ENCODE data around the gene GRIK3.
"Not testable (repeated sequence)": the region's sequence is repeated elsewhere in the genome, so short reads cannot be mapped to it uniquely, and the experiment has no call there.

GRIK3 gene

DNA sequence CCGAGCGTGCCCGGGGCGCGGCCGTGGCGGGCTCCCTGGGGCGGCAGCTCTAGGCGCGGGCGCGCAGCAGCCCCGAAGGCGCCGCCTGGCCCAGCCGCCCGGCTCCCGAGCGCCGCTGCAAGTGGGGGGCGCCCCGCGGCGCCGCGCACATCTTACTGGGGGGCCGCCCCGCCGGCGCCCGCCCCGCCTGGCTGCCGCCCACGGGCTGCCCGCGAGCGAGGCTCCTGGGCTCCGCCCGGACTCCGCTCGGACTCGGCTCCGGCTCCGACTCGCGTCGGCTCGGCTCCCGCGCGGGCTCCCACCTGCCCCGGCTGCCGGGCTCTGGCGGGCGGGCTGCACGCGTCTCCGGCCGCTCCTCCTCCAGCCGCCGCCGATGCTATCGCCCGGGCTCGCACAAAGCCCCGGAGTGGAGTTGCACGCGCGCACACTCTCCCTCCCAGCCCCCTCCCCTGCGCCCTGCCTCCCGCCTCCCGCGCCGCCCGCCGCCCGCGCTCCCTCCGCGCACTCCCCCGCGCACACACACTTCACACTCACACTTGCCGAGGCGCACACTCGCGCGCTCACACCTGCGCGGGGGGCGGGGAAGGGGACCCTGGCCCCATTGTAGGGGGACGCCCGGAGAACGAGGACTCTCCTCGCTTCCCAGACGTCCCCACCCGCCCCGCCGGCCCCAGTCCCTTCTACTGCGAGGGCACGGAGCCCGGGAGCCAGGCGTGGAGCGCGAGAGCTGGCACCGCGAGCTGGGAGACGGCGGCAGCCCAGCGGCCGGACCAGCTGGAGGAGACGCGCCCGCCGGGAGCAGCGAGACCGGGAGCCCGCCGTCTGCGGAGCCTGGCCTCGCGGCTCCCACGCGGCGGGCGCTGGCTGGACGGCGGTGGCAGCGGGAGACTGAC is at the start of gene GRIK3:
Gene GRIK3 (minus strand): TSS at position 395 of the 893 bp plus-strand sequence. CDS start 407 bp downstream, outside the sequence.
- no peak for DNase-seq (ENCODE audit: low read depth)

- DNase-seq (ENCODE audit: low read depth), result no peak
Observed at GRCh38 chr1:37084013-37084412, 49.7 kb upstream of the GRIK3 start.

DNA sequence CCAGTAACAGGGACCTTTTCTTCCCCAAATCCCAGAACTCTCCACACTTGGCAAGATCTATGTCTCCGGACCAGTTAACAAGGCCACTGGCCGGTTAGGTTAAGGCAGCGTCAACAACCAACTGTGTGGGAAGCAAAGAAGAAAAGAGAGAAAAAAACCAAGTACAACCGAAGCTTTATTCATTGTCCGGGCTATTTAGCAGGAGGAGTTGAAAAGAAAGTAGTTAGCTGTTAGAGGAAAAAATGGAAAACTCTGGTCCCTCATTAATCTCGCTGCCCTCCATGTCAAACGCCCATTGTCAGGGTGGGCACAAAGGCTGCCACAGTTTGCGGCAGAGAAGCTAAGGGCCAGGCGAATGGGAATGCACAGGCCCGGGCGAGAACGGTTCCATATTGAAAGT is 49.3 kb upstream of the GRIK3 start:
- DNase-seq (ENCODE audit: low read depth), result no peak

DNA sequence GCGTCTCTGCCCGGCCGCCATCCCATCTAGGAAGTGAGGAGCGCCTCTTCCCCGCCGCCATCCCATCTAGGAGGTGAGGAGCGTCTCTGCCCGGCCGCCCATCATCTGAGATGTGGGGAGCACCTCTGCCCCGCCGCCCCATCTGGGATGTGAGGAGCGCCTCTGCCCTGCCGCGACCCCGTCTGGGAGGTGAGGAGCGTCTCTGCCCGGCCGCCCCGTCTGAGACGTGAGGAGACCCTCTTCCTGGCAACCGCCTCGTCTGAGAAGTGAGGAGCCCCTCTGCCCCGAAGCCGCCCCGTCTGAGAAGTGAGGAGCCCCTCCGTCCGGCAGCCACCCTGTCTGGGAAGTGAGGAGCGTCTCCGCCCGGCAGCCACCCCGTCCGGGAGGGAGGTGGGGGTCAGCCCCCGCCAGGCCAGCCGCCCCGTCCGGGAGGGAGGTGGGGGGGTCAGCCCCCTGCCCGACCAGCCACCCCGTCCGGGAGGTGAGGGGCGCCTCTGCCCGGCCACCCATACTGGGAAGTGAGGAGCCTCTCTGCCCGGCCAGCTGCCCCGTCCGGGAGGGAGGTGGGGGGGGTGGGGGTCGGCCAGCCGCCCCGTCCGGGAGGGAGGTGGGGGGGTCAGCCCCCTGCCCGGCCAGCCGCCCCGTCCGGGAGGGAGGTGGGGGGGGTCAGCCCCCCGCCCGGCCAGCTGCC is 46.1 kb upstream of the GRIK3 start:
- DNase-seq (ENCODE audit: low read depth), result not testable (repeated sequence)

- DNase-seq (ENCODE audit: low read depth), result no peak
Observed at GRCh38 chr1:37078866-37079265, 44.6 kb upstream of the GRIK3 start.

- no peak for DNase-seq (ENCODE audit: low read depth)
Observed at GRCh38 chr1:37076168-37076567, 41.9 kb upstream of the GRIK3 start.

DNA sequence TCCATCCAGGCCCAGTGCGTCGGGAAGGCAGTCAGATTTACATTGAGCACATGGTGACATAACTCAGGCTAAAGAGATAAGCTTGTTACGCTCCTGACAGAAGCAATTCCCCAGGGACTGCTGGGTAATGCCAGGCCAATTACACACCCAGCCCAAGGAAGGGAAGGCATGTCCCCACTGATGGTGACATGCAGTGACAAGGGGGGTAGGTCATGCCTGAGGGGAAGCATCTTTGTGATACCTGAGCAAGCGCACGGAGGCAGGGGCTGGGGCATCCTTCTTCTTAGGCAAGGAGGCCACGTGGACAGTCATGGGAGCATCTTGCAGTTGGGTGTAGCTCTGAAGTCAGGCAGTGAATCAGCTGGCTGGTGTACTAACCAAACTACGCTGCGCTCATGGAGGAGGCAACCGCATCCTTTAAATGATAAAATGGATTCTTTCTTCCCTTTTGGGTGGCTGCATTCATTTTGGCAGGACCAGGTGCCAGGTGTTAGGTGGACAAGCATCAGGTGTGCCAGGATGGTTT is 39.6 kb upstream of the GRIK3 start:
- no peak for DNase-seq (ENCODE audit: low read depth)

DNA sequence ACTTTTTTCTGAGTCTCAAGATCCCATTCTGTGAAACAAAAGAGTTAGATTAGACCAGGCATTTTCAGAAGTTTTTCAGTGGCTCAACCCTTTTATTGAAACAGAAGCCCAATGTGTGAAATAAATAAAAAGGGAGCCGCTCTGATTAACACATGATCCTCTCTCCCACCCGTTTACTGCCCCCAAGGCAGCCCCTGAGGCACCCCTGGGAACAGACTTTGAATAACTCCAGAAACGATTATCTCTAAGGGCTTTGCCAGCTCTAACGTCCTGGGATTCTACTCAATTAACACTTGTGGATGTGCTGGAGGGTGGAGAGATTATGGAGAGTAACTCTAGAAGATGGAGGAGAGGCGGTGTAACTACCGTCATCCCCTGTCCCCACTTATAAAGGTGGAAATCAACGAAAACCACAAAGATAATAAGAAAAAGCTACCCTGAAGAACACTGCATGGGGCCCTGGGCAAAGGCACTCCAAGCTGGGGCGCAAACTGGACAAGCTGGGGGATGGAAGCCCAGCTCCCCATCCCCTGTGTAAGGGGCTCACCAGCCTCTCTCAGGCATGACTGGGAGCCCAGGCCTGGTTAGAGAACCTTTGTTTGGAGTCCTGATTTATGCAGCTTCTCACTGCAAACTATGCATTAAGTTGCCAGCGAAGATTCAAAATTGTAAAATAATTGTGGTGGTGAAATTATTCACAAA is 39.0 kb upstream of the GRIK3 start:
- no peak for DNase-seq (ENCODE audit: low read depth)

DNA sequence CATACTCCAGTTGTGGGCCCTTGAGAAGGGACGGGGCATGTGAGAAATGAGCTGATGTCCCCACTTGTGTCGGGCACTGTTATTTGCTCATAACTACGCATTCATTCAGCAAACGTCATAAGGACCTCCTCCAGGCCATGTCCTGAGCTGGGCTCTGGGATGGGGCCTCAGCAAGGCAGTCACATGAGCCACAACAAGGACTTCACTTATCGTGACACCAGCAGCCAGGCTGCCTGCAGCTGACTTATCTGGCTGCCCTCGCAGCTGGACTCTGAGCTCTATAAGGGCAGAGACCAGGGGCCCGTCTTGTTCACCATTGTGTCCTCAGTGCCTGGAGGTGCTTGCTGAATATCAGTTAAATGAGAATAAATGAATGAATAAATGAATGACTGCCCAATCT is 37.5 kb upstream of the GRIK3 start:
- DNase-seq (ENCODE audit: low read depth), result no peak

DNA sequence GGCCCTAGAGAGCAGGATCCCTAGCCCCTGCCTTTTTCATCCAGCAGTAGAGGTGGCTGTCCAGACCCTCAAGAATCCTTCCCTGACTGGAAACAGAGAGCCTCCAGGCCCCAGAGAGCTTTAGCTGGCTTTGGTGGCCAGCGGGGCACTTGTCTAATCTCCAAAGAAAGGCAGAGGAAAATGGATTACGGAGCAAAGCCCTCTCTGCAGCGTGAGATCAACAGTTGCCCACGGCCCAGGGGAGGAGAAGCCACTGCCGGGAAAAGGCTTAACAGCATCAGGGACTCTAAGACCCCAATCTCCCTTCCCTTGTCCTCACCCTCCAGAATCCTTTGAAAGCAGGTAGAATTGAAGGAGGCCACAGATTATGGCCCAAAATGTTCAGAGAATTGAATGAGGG is 35.8 kb upstream of the GRIK3 start:
- no peak for DNase-seq (ENCODE audit: low read depth)

DNA sequence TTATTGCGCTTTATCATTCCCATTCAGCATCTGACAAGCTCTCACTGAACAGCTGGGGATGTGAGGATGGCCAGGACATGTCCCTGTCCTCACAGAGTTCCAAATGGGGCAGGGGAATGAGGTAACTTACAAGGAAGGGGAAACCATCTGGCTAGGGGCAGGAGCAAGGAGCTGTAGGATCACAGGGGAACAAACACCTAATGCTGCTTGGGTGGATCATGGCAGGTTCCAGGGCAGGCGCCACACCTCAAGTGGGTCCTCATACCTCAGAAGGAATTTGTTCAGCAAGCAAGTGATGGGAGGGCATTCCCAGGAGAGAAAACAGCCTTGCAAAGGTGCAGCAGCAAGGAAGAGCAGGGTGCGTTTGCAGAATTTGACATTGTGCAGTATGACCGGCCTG is 35.1 kb upstream of the GRIK3 start:
- DNase-seq (ENCODE audit: low read depth), result no peak

GRCh38 chr1:37068897-37069296 is 34.6 kb upstream of the GRIK3 start:
- no peak for DNase-seq (ENCODE audit: low read depth)

- DNase-seq (ENCODE audit: low read depth), result no peak
Observed at GRCh38 chr1:37068260-37068659, 33.9 kb upstream of the GRIK3 start.

GRCh38 chr1:37064039-37064438 is 29.7 kb upstream of the GRIK3 start:
- no peak for DNase-seq (ENCODE audit: low read depth)

- no peak for DNase-seq (ENCODE audit: low read depth)
Observed at GRCh38 chr1:37059346-37059745, 25.0 kb upstream of the GRIK3 start.

DNA sequence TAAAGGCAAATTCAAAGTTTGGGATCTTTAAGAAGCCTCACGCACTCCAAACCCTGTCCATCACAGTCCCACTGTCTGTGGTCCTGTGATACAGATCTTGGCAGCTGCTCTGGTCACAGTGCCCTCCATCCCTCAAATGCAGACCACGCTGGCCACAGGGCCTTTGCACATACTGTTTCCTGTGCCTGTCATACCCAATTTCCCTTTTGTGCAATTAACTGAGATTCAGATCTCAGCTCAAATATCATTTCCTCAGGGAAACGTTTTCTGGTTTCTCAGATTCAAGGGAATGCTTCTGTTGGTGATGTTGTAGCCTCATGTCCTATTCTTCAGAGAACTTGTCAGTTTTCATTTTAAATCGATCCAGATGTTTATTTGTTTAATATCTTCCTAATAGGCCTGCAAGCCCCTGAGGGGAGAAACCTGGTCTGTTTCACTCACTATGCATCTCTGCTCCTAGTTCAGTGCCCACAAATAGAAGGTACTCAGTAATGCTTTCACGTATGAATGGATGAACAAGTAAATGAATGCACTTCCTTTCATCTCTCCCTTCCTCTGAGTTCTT is 24.2 kb upstream of the GRIK3 start:
- DNase-seq (ENCODE audit: low read depth), result no peak

DNA sequence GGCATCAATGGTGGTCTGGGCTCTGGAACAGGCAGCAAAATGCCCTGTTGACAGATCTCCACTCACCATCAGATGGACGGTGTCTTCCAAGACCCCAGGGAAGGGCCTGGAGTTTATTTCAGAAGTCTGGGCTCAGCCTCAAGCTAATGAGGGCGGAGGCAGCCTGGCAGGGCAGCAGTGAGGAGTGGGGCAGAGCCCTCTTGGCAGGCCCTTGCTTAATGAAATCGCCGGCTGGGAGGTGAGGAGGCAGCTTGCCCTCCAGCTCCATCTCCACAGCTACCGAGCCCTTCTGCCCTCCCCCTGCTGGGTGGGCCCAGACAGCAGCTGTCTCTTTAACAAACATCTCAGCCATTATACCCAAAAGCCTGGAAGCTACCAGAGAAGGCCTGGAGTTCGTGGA is 22.0 kb upstream of the GRIK3 start:
- no peak for DNase-seq (ENCODE audit: low read depth)

GRCh38 chr1:37055631-37056030 is 21.3 kb upstream of the GRIK3 start:
- no peak for DNase-seq (ENCODE audit: low read depth)

DNA sequence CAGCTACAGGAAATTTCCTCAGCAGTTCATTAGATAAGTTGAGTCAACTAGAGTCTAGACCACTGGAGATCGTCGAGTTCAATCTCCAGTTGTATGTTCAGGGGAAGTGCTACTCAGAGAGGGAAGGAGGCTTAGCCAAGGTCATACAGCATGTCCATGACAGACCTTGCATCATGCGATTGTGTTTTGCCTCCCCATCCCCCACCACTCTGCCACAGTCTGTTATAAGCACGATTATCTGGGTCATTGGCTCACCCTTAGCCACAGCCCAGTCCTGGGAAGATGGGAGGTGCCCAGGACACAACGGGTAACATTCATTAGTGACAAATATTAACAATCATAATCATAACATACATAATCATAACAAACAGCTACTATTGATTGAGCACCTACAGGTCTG is 18.9 kb upstream of the GRIK3 start:
- DNase-seq (ENCODE audit: low read depth), result no peak

DNA sequence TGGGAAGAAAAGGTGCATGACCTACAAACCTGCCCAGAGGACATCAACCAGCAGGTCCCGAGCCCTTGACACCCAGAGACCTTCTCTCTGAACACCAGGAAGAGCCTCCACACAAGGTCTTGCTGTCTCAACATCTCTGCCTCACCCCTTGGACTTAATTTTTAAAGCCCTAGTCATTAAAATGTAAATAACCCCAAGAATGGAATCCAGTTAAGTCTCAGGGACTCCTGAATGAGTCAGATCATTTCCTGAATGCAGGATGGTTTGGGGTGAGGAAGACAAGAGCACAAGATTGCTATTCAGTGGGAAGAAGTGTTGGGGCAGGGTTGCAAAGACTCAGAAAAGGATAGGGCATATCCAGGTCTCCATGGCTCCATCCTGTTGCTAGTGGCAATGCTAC is 17.8 kb upstream of the GRIK3 start:
- no peak for DNase-seq (ENCODE audit: low read depth)

GRCh38 chr1:37051346-37051745 is 17.0 kb upstream of the GRIK3 start:
- DNase-seq (ENCODE audit: low read depth), result no peak

- no peak for DNase-seq (ENCODE audit: low read depth)
Observed at GRCh38 chr1:37047542-37047941, 13.2 kb upstream of the GRIK3 start.
